Measurements from ENCODE around the gene CORO6. TPM values are rescaled to one million over a fixed set of nuclear protein-coding genes. Genes with fewer than 3 reads are reported as not detected.

The CORO6 gene
- total RNA-seq, 1 experiment from 2014 or later, result 9.7 TPM

DNA sequence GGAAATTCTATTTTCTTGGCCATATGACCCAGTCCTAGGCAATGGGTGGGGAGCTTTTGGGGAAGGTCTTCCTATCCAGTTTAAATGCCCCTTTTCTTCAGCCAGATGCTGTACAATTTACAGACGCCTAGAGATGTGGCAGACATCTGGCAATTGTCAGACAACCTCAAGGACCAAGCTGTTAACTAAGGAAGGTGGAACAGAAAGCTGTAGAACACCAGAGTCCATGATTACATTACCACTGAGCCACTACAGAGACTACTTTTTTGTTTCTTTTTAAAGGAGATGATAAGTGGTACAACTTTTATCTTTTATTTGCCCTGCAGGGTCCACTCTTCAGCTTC lies 21.1 kb upstream of the CORO6 start:
- ChIA-PET CTCF (interaction anchor here (0.6 kb wide), 1 partner anchor 447 kb away, joined by 3 read pairs; no protein-coding TSS in a partner anchor), POLR2A (no interaction called here)
- DNase-seq (ENCODE audit: low read depth, low spot score) (no peak), ATAC-seq (no peak)
- H3K36me3 ChIP-seq (ENCODE audit: control insufficient read depth, insufficient read depth, low read length), result no peaks in the 10 kb centered on the region
- in situ Hi-C loops (cut with HindIII; ENCODE audit: low pct_unique_long_range_greater_than_20kb, low sequenced_read_pairs) (no loop called here), intact Hi-C loops (cut with micrococcal nuclease; ENCODE audit: unreplicated experiment) (no loop called here)
- peaks cover 6% of the 10 kb centered on the region; the same call in 1 of the 2 replicates for H3K4me1 ChIP-seq (ENCODE audit: control insufficient read depth, insufficient read depth, low read length)
- no peaks in the 10 kb centered on the region for H3K9me3 ChIP-seq (ENCODE audit: control insufficient read depth, insufficient read depth, low read depth, low read length)
- H3K27ac ChIP-seq (ENCODE audit: low read length), result no peak overlapping the region
- H3K27me3 ChIP-seq (ENCODE audit: control insufficient read depth, insufficient read depth, low read length), result no peaks in the 10 kb centered on the region
- TF ChIP-seq POLR2AphosphoS5 (IDR thresholded peaks at IDR 0.05; ENCODE audit: low read depth, low read length) (no peak), TCF7L2 (IDR thresholded peaks at IDR 0.05; ENCODE audit: low read depth, low read length) (no peak)
- TF ChIP-seq, protein P1, sequence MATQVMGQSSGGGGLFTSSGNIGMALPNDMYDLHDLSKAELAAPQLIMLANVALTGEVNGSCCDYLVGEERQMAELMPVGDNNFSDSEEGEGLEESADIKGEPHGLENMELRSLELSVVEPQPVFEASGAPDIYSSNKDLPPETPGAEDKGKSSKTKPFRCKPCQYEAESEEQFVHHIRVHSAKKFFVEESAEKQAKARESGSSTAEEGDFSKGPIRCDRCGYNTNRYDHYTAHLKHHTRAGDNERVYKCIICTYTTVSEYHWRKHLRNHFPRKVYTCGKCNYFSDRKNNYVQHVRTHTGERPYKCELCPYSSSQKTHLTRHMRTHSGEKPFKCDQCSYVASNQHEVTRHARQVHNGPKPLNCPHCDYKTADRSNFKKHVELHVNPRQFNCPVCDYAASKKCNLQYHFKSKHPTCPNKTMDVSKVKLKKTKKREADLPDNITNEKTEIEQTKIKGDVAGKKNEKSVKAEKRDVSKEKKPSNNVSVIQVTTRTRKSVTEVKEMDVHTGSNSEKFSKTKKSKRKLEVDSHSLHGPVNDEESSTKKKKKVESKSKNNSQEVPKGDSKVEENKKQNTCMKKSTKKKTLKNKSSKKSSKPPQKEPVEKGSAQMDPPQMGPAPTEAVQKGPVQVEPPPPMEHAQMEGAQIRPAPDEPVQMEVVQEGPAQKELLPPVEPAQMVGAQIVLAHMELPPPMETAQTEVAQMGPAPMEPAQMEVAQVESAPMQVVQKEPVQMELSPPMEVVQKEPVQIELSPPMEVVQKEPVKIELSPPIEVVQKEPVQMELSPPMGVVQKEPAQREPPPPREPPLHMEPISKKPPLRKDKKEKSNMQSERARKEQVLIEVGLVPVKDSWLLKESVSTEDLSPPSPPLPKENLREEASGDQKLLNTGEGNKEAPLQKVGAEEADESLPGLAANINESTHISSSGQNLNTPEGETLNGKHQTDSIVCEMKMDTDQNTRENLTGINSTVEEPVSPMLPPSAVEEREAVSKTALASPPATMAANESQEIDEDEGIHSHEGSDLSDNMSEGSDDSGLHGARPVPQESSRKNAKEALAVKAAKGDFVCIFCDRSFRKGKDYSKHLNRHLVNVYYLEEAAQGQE (IDR thresholded peaks at IDR 0.05; ENCODE audit: insufficient read depth in 1 of 2, low read depth in 2 of 2, low read length in 1 of 2), result no peak
- TF ChIP-seq, protein P2, sequence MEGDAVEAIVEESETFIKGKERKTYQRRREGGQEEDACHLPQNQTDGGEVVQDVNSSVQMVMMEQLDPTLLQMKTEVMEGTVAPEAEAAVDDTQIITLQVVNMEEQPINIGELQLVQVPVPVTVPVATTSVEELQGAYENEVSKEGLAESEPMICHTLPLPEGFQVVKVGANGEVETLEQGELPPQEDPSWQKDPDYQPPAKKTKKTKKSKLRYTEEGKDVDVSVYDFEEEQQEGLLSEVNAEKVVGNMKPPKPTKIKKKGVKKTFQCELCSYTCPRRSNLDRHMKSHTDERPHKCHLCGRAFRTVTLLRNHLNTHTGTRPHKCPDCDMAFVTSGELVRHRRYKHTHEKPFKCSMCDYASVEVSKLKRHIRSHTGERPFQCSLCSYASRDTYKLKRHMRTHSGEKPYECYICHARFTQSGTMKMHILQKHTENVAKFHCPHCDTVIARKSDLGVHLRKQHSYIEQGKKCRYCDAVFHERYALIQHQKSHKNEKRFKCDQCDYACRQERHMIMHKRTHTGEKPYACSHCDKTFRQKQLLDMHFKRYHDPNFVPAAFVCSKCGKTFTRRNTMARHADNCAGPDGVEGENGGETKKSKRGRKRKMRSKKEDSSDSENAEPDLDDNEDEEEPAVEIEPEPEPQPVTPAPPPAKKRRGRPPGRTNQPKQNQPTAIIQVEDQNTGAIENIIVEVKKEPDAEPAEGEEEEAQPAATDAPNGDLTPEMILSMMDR (IDR thresholded peaks at IDR 0.05), result no peak
- BruUV-seq (replicated peaks), result no TSS peak
- no peak overlapping the region for H3K4me3 ChIP-seq (ENCODE audit: low read depth in 2 of 2, low read length in 2 of 2)

- no peaks in the 10 kb centered on the region for H3K9me3 ChIP-seq (ENCODE audit: control insufficient read depth, insufficient read depth, low read depth, low read length)
- POLR2A ChIA-PET, result no interaction called here
- intact Hi-C loops (cut with micrococcal nuclease; ENCODE audit: unreplicated experiment), result no loop called here
- no TSS peak for BruUV-seq (replicated peaks)
- no peaks in the 10 kb centered on the region for H3K36me3 ChIP-seq (ENCODE audit: control insufficient read depth, insufficient read depth, low read length)
- H3K27me3 ChIP-seq (ENCODE audit: control insufficient read depth, insufficient read depth, low read length), result no peaks in the 10 kb centered on the region
- H3K4me1 ChIP-seq (ENCODE audit: control insufficient read depth, insufficient read depth, low read length), result peaks cover 6% of the 10 kb centered on the region; the same call in 1 of the 2 replicates
- no peak overlapping the region for H3K4me3 ChIP-seq (ENCODE audit: low read depth in 2 of 2, low read length in 2 of 2)
- CTCF ChIA-PET, result no interaction called here
- no peak overlapping the region for H3K27ac ChIP-seq (ENCODE audit: low read length)
- ATAC-seq (no peak), DNase-seq (ENCODE audit: low read depth, low spot score) (no peak)
- TF ChIP-seq TCF7L2 (IDR thresholded peaks at IDR 0.05; ENCODE audit: low read depth, low read length) (no peak), SIN3A (IDR thresholded peaks at IDR 0.05; ENCODE audit: borderline replicate concordance, insufficient read depth, low read depth, low read length) (no peak), POLR2AphosphoS5 (IDR thresholded peaks at IDR 0.05; ENCODE audit: low read depth, low read length) (no peak)
- TF ChIP-seq, protein P1 (IDR thresholded peaks at IDR 0.05; ENCODE audit: insufficient read depth in 1 of 2, low read depth in 2 of 2, low read length in 1 of 2), result no peak
- TF ChIP-seq, protein P2 (IDR thresholded peaks at IDR 0.05), result no peak
- in situ Hi-C loops (cut with HindIII; ENCODE audit: low pct_unique_long_range_greater_than_20kb, low sequenced_read_pairs), result no loop called here
Measured at GRCh38 chr17:29642171-29642611, 19.5 kb upstream of the CORO6 start.

All from Panc1 (cell line).